Colonic mucosa (tissue), 4 donors: ENCODE results near the gene CD99. TPM values are rescaled to one million over a fixed set of nuclear protein-coding genes. Genes with fewer than 3 reads are reported as not detected.
"Not testable (repeated sequence)": the region's sequence is repeated elsewhere in the genome, so short reads cannot be mapped to it uniquely, and the experiment has no call there.

Experiments
- DNase-seq: peaks from one replicate; pipeline ENCODE4 v3.0.0-alpha.2; 2020
- H3K27ac ChIP-seq: fragments of 200-600 bp; one replicate; pipeline ENCODE4 v1.8.0; 2021
- H3K27me3 ChIP-seq: fragments of 200-600 bp; one replicate; pipeline ENCODE4 v1.8.0; 2021
- H3K36me3 ChIP-seq: fragments of 200-600 bp; one replicate; pipeline ENCODE4 v1.8.0; 2021
- H3K4me1 ChIP-seq: fragments of 200-600 bp; one replicate; pipeline ENCODE4 v1.8.0; 2021; ENCODE audit warnings: mild to moderate bottlenecking
- H3K4me3 ChIP-seq: fragments of 200-600 bp; one replicate; pipeline ENCODE4 v1.8.0; 2021
- H3K9ac ChIP-seq, 2 donors: one replicate each; pipeline ENCODE4 v1.7.0; 2013; ENCODE audit warnings: control low read depth in 2 of 2, low read depth in 2 of 2, low read length in 2 of 2
- H3K9me3 ChIP-seq: fragments of 200-600 bp; one replicate; pipeline ENCODE4 v1.8.0; 2021
- CTCF ChIP-seq: fragments of 200-600 bp; IDR thresholded peaks from one replicate; pipeline ENCODE4 v1.8.0; 2022; ENCODE audit warnings: antibody characterized with exemption, mild to moderate bottlenecking
- intact Hi-C: fragments of 100-400 bp; cut with DNase I; formaldehyde crosslinking; loops from one replicate; pipeline ENCODE4 v1.14.1; 2022
- total RNA-seq, 2 donors: library from RNA; stranded (reverse); fragmentation: NEBNext Ultra II Directional in 1 of 2; extraction: Animal tissue kit (Norgen Biotek cat#: 25700) in 1 of 2; gene quantifications; one replicate each; pipeline ENCODE4 v1.2.1, GENCODE V29; 2021
- donor health status: healthy.
- donor health status: DM: no; HTN: no; CAD: no.
- donor health status: DM: no; HTN: no; CAD: no.

CD99 gene
- total RNA-seq, 2 donors from 2014 or later, result 168 to 202 TPM

GRCh38 chrX:2723286-2723879 lies 32.3 kb downstream of the CD99 start:
- Histone ChIP-seq H3K27me3 (no peaks in the 10 kb centered on the region), H3K9ac (no peak overlapping the region), H3K4me1 (no peaks in the 10 kb centered on the region), H3K9me3 (no peaks in the 10 kb centered on the region), H3K36me3 (peaks cover 7% of the 10 kb centered on the region), H3K27ac (no peak overlapping the region), H3K4me3 (no peak overlapping the region)
- DNase-seq, result no peak
- intact Hi-C loops, result no loop called here
- no peak for TF ChIP-seq CTCF

GRCh38 chrX:2727264-2727663 lies 36.2 kb downstream of the CD99 start:
- intact Hi-C loops, H3K4me1 ChIP-seq, H3K36me3 ChIP-seq, DNase-seq, H3K27me3 ChIP-seq, H3K27ac ChIP-seq, H3K9me3 ChIP-seq, H3K4me3 ChIP-seq, H3K9ac ChIP-seq: not testable (repeated sequence)

GRCh38 chrX:2732076-2732475 lies 41.0 kb downstream of the CD99 start:
- H3K9ac ChIP-seq, result no peak overlapping the region
- TF ChIP-seq CTCF, result no peak
- H3K27me3 ChIP-seq, result no peaks in the 10 kb centered on the region
- H3K4me3 ChIP-seq, result no peak overlapping the region
- DNase-seq, result no peak
- H3K36me3 ChIP-seq, result peaks cover 7% of the 10 kb centered on the region
- H3K9me3 ChIP-seq, result no peaks in the 10 kb centered on the region
- intact Hi-C loops, result no loop called here
- H3K27ac ChIP-seq, result no peak overlapping the region
- no peaks in the 10 kb centered on the region for H3K4me1 ChIP-seq

GRCh38 chrX:2732649-2733048 lies 41.6 kb downstream of the CD99 start:
- H3K9ac ChIP-seq, result no peak overlapping the region
- no peak overlapping the region for H3K27ac ChIP-seq
- no peak overlapping the region for H3K4me3 ChIP-seq
- no peaks in the 10 kb centered on the region for H3K9me3 ChIP-seq
- H3K4me1 ChIP-seq, result no peaks in the 10 kb centered on the region
- no peak for DNase-seq
- H3K36me3 ChIP-seq, result peaks cover 3% of the 10 kb centered on the region
- no peak for TF ChIP-seq CTCF
- intact Hi-C loops, result no loop called here
- H3K27me3 ChIP-seq, result no peaks in the 10 kb centered on the region

GRCh38 chrX:2733286-2733685 lies 42.2 kb downstream of the CD99 start:
- H3K27ac ChIP-seq, result no peak overlapping the region
- TF ChIP-seq CTCF, result no peak
- no peaks in the 10 kb centered on the region for H3K9me3 ChIP-seq
- H3K9ac ChIP-seq, result no peak overlapping the region
- no peaks in the 10 kb centered on the region for H3K4me1 ChIP-seq
- no peak overlapping the region for H3K4me3 ChIP-seq
- intact Hi-C loops, result no loop called here
- no peaks in the 10 kb centered on the region for H3K36me3 ChIP-seq
- H3K27me3 ChIP-seq, result no peaks in the 10 kb centered on the region
- no peak for DNase-seq

GRCh38 chrX:2735270-2735669 lies 44.2 kb downstream of the CD99 start:
- DNase-seq, result no peak
- no peaks in the 10 kb centered on the region for H3K27me3 ChIP-seq
- no peak overlapping the region for H3K4me3 ChIP-seq
- no peaks in the 10 kb centered on the region for H3K4me1 ChIP-seq
- no peaks in the 10 kb centered on the region for H3K36me3 ChIP-seq
- H3K27ac ChIP-seq, result no peak overlapping the region
- no peak for TF ChIP-seq CTCF
- H3K9ac ChIP-seq, result no peak overlapping the region
- H3K9me3 ChIP-seq, result no peaks in the 10 kb centered on the region
- intact Hi-C loops, result no loop called here
